GM04504 (cell line): Measurements from ENCODE around the gene LRP1B.

ENCODE experiments used
- DNase-seq: peaks from one replicate; pipeline ENCODE4 v3.0.0-alpha.2; 2012; ENCODE audit warnings: low read depth

LRP1B gene

DNA sequence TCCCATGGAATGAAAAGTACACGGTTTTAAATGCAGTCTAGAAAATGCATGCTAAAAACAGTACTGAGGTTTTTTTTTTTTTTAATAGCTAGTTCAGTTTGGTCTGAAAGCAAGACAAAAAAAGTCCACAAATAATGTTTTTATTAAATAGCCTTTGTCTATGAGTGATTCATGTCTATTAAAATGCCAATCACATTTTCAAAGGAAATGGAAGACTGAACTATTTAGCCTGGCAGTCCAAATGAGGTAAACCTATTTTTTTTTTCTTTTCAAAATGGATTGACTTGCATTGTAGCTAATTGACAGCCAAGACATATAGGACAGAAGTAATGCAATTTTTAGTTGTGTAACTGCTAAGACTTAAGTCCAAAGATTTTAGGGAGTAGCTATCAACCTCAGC, 90.3 kb downstream of the LRP1B start:
- no peak for DNase-seq

DNA sequence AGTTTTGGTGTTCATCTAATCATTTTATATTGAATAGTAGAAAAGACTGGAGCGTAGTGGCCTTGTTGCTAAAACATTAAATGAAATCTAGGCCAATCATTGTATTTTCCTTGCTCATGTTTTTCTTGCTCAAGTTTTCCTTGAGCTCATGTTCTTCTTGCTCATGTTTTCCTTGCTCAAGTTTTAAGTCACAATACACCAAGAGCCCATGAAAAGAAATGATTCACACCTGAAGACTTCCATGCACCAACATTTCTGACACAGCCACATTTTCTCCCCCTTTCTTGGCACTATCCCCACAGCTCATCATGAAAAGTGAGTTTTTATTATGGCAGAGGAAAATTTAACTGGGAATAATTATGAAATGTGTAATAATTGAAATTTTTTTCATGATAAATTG, 92.0 kb downstream of the LRP1B start:
- DNase-seq, result no peak

DNA sequence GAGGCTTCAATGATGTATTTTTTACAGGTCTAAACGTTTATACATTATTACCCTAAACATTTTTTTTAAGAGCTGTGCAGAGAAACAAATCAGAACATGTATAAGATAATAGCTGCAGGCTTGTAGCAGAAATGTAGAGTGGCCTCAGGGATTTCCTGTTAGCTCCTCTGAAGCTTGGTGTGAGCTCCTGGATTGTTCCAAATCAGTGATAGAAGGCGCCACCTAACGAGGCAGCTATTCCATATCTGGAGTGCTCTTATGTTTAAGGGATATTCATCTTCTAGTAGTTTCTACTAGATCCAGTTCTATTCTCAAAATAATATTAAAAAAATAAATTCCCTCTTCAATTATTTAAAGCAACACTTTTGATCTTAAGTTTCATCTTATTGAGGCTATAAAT, 93.1 kb downstream of the LRP1B start:
- DNase-seq, result no peak

DNA sequence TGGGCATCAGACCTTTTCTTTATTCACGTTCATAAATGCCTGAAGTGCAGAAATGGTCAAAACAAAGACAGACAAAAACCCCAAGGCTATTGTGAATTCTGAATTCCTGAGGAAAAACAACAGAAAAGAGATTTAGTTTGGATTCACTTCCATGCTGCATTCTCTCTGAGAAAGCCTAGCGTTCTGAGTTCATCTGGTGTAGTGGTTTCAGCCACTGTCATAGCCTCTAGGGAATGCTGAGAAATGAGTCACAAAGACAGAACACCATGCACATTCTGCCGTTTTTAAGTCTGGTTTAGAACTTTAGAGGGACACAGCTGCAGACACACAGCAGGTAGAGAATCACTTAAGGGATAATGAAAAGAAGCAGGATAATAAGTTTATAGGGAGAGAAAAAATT, 93.8 kb downstream of the LRP1B start:
- no peak for DNase-seq

DNA sequence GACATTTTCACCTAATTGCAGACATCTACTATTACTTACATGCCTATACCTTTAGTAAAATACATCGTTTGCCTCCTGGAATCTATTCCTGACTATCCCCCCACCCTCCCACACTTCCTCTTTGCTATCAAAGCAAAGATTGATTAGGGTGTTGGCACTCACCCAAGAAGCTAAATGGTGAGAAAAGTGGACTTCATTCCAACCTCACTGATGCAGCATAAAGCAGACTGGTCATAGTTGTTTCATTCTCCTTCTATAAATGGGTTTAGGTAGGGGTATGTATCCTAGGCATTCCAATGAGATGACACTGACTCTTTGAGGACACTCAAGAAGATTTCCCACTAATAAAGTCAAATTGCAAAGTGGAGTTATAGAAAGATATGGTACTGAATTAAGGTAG, 97.4 kb downstream of the LRP1B start:
- no peak for DNase-seq

DNA sequence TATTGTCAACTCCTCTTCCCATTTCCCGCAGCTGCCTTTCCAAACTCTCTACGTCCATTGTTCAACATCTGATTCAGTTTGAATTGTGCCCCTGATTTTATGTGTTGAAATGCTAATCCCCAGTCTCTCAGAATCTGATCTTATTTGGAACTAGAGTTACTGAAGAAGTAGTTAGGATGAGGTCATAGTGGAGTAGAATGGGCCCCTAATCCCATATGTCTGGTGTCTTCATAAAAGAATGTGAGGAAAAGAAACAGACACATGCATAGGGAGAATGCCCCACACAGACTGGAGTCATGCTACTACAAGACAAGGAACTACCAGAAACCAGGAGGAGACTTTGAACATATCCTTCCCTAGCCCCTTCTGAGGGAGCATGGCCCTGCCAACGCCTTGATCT, 99.2 kb downstream of the LRP1B start:
- no peak for DNase-seq

DNA sequence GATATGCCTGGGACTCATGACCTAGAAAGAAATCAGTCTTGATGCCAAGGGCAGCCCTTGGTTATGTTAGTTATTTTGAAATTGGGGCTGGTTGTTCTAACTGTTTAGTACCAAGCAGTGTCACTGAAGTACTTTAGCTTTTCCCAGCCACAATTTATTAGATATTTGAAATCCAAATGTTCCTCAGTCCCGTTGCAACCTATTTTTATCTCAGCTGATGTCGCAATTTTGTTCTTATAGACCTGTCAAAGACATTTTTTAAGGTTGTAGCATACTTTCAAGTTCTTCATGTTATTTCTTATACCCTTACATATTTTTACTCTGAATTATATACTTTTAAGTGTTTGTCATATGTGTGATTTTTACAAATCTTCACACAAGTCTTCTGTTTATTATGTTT, 100.1 kb downstream of the LRP1B start:
- DNase-seq, result no peak

DNA sequence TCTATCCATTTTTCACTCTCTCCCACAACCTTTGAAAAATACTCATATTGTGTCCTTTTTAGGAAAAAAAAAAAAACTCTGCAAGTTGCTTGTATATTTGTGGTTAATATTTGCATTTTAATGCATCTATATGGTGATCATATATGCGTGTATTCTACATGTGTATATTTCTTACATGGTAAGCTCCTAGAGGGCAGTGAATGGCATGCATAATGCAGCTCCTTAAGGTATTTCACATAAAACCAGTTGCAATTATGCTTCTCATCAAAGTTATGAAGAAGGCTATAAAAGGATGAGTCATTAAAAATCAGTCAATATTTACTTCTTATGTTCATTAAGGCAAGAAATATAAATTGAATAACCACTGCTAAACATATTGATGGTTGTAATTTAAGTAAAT, 100.8 kb downstream of the LRP1B start:
- DNase-seq, result no peak

DNA sequence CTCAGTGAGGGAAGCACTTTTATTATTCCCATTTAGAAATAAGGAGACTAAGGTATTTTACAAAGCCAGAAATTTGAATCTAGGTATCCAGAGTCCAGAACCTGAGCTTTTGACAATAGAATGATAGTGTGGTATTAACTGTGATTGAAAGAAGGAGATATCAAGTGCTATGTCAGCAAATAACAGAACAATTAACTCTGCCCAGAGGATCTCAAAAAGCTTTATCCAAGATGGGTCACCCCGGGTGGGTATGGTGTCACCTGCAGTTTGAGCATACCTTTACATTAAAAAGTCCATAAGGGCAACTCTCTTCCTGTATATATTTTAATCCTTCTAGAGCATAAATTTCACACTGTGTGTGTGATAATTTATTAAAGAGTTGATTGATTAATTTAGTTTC, 105.4 kb downstream of the LRP1B start:
- no peak for DNase-seq

DNA sequence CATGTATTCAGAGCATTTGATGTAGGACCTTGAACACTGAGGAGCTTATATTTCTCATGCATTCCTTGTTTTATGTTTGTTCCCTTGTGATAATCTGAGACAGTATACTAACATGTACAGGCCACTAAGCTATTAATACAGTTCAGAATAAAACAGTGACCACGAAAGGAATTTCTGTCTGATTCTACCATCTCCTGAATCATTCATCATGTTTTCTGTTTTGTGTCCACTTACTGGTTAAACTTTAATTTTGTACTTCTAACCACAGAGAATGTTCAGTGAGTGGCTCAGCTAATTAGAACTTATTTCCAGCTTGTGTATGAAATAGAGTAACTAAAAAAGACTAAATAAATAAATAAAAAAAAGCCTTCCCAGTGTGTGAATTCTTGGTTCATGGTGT, 110.4 kb downstream of the LRP1B start:
- no peak for DNase-seq

DNA sequence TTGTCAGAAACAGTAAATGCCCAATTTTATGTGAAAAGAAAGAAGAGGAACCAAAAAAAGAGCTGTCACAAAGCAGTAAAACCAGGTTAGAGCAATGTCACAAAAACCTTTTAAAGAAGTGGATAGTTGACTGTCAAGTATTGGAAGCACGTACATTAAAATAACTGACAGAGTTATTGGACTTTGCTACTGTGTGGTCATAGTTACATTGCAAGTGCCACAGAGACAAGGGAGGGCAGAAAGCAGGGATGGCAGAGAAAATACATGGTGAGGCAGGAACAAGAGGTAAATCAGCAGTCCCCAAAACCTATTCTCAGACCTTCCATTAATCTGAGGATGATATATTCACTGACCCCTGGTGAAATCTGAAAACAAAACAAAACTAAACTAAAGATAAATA, 116.3 kb downstream of the LRP1B start:
- DNase-seq, result no peak

DNA sequence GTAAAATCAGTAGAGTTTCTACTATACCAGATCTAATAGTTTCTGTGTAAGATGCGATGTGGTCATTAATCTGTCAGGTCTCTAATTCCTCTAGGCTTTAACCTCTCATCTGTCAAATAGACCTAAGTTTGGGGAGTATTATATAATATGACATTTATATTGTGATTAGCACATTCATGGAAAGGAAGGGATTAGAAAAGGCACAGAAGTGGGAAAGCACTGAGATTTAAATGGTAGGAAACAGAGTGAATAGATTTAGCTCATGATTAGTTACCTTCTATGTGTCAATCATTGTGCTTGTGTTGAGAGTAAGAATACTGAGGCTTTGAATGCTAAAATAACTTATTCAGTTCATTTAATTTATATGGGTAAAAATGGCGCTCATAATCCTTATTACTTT, 118.0 kb downstream of the LRP1B start:
- no peak for DNase-seq

DNA sequence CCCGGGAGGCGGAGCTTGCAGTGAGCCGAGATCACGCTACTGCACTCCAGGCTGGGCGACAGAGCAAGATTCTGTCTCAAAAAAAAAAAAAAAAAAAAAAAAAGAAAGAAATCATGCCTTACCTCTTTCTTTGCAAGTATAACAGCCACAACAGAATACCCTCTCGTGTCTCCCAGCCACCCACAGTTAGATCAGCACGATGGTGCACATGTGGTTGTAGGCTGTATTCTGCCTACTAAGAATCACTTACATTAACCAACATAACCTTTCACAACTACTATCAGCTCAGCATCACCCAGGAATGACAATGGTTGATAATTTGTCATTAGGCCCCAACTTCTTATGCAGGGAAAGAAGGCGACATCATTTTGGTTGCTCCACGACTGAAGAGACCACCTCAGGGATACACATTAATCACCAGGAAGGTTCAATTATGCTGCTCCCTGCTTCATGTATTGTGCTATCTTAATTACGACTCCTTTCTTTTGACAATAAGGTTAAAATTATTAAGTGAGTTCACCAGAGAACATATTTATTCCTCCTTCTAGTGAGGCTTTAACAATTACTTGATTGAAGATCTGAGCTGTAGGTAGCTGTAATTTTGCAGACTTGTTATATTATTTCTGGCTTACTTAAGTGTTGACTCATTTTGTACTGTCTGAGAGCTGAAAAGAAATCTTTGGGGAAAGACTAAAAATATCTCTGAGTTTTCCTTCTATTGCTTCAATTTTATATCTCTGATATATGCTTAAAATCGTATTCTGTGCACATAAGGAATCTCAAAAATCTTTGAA, 120.1 kb downstream of the LRP1B start:
- no peak for DNase-seq

DNA sequence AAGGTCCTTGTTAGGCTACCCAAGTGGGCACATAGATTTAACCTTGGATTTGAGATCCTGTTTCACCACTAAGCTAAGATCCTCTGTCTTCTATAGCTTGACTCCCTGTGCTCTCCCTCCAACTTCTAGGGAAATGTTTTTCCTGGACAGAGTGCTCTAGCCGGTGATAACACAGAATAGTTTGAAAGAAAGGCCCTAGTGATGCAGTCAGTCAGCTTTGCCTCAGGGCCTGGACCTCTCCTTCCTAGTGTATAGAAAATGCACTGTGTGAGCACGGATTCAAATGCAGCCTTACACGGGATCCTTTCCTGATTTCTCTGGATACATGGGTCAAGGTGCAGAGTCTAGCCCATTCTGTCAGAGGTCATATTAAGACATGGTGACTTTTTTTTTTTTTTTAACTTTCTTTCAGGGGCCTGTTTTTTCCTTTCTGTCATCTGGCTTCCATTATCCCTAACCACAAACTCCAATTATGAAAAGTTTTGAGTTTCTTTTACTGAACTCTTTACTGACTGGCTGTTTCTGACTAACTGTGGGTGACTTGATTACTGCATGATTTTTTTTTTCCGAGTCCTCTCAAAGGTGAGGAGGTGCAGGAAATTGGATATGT, 122.6 kb downstream of the LRP1B start:
- DNase-seq, result peak; percentile 16

DNA sequence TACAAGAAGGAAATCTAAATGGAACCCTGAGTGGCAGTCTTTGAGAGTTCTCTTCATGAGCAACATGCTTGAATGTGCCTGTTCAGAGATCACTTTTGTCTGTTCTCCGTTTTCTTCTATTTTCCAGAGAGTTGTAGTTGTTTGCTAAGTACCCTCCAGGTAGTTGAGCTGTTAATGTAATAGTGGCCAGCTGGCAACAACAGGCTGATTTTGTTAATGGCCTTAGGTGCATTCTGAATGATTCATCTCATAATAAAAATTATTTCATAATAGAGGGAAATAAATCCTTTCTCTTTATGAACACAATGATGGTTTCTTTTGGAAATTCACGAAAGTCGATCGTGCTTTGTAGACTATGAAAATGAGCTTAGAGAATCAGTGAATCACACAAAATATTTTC, 136.8 kb downstream of the LRP1B start:
- no peak for DNase-seq

DNA sequence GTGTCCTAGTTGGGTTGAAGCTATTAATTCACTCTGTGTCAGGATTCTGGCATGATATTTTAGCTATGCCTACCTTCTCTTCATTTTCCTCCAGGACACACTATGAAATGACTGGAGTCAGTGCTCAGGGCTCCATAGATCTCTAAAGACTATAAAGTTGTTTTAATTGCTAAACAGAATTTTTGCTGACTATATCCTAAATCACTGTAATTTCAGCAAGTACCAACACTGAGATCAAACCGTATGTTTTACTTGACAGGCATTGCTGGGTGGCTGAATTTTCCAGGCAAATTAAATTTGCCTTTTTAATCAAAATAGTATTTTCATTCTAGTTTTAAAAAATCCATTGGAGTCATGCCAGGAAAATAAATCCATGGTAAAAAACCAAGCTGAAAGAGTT, 138.1 kb downstream of the LRP1B start:
- DNase-seq, result no peak

DNA sequence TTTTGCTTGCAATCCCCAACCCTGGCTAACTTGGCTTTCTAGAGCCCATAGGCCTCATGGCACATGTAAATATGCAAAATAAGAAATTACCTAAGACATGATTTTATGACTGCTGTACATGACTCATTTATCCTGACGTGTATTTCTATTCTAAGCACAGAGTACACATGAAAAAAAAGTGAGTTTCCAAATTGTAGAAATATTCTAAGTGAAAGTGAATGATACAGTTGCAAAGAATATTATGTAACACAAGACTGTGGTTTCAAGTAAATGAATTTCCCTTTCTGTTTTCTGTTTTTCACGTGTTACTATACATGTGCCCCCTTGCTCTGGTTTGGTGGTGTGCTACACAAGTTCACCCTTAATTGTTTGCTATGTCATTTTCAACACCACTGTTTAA, 162.4 kb downstream of the LRP1B start:
- peak; percentile 2 for DNase-seq

DNA sequence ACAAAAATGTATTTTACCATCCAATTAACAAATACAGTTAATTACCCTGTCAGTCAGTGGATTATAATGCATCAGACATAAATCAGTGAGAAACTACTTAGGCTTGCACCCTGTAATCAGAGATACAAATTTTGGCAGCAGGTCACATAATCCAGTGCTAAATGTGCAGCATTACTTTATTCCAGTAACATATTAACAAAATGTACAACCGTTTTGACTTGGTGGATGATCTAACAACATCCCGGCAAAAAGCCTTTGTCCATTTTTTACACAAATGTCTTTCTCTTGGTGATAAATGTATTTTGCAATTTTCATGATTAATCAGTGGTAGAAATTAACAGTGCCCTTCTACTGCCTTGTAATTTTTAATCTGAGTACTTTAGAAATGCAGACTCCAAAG, 162.8 kb downstream of the LRP1B start:
- DNase-seq, result no peak

DNA sequence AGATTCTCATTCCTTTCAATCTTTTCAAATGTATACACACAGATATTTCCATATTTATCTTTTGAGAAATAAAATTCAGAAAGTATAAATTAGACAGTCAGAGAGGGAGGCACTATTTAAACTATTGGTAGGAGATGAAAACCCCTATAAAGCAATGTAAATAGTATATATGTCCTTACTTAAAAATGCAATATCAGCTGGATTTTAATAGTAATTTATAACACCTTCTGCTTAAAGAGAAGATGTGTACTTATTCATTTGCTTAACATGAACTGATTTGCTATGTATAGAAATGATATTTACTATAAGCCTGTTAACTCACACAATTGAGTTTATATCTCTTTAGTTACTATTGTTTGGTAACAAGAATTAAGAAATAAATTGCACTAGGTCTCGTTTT, 163.3 kb downstream of the LRP1B start:
- DNase-seq, result no peak

DNA sequence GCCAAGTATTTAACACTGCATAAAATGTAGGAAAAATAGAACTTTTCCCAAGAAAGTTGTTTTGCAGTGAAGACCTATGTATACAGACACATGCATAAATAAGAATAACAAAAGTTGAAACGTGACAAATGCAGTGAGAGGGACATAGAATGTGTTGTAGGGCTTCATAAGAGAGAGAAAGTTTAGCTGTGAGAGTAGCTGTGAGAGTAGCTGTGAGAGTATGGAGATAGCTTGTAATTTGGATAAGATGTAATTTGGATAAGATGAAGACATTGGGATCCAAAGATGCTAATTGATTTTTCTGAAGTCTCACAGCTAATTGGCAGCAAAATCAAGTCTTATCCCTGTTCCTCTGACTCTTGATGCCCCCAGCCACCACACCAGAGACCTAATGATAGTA, 170.9 kb downstream of the LRP1B start:
- DNase-seq, result no peak

DNA sequence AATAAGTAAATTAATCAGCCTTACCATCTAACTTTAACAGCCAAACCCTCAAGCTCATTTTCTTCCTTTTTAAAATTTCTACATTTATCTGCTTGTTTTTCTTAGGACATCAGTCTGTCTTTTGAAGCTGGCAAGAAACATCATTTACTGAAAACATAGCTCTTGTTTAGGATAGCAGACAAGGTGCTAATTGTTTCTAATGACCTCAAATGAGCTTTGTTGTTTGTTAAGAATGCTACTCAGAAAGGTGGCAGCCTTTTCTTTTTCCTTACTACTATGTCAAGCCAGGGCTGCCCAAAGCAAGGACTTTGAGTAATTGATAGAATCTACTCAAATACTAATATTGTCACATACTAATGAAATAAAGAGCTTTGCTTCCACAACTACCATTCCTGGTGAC, 171.8 kb downstream of the LRP1B start:
- DNase-seq, result no peak

DNA sequence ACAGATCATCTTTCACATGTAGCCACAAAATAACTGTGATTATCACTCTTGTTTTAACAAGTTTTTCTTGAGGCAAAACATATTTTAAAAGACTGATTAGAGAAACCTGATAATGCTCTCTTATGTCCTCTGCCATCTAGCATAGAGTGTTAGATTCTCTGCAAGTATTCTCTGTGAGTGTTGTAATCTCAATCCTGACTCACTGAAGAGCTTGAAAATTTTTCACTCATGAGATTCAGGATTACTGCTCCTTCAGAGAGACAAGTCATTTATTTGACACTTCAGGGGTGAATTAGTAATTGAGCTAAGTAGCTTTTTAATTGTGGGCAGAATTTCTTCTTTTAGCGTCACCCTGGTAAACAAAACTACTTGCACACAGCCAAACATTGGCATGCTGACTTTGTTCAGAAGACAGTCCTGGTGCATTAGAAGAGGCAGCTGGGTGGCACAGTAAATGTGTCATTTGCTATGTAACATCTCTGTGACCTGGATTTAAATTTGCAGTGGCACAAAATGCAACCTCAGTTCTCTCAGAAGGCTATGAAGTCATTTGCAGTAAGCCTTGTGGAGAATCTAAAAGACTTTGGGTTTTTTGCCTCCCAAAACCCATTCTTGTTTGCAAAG, 172.9 kb downstream of the LRP1B start:
- no peak for DNase-seq

DNA sequence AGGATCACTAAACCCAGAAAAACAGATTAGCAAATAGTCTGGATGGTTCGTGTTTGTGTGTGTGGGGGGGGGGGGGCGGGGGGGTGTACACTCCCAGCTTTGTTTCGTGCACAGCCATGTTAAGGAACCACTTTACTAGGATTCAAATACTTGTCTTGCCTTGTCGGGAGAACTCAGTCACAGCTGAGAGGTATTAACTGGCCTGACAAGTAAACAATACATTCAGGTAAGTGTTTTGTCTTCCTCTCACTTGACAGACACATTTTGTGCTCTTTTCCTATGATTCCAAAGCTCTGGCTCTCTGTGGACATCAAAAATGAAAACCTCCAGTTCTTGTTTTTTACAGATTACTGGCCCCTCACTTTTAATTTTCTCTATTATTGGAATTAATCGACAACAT, 173.5 kb downstream of the LRP1B start:
- DNase-seq, result no peak
